K562 (cell line): Measurements from ENCODE around the gene HIF1A. TPM values are rescaled to one million over a fixed set of nuclear protein-coding genes. Genes with fewer than 3 reads are reported as not detected.

Experiments
- ATAC-seq: fragments of 200-7000 bp; cut with Tn5 transposase; 3 replicates; pipeline ENCODE4 v1.9.1; 2020; ENCODE audit warnings: moderate library complexity
- BruUV-seq: library from RNA; stranded (reverse); fragments of 400-500 nt; replicated peaks from 2 replicates; lab custom pipeline; 2021; lab: Mats Ljungman, UMichigan
- CTCF ChIA-PET: fragments of 300-600 bp; formaldehyde crosslinking; extraction: SDS; loops from one replicate; lab custom pipeline; 2021; ENCODE audit warnings: low intra/inter-chr PET ratio; lab: Yijun Ruan, JAX
- POLR2A ChIA-PET: fragments of 300-600, 350-650 bp; sonication (Branson Sonifier 250); formaldehyde crosslinking; extraction: SDS; loops from one replicate; lab custom pipeline; 2021; ENCODE audit warnings: antibody characterized with exemption, inconsistent platforms; lab: Yijun Ruan, JAX
- DNase-seq, 4 experiments: peaks; one replicate each; pipeline versions ENCODE4 v3.0.0 to v3.0.0-alpha.2; 2011 to 2018; ENCODE audit warnings: low spot score in 3 of 4, mixed read lengths in 3 of 4; ENCODE audit errors: extremely low read depth in 1 of 4
- FAIRE-seq: peaks from 2 replicates; lab custom pipeline; 2011; peaks lifted over from hg19 to GRCh38; lab: Jason Lieb, UNC
- H2AFZ ChIP-seq: 2 replicates; pipeline ENCODE4 v1.6.0; 2011; ENCODE audit warnings: low read depth, low read length, control low read depth, inconsistent platforms
- H3K27ac ChIP-seq: fragments of 200-600 bp; 3 replicates; pipeline ENCODE4 v1.8.0; 2011; ENCODE audit warnings: low read depth, mild to moderate bottlenecking, control low read depth, inconsistent platforms, low read length, moderate library complexity, mixed read lengths; ENCODE audit errors: extremely low read depth
- H3K27me3 ChIP-seq, 2 experiments: fragments of 300-600 bp in 1 of 2; 2 replicates in 1 of 2; 3 replicates in 1 of 2; pipeline versions ENCODE4 v1.6.0 to v1.8.0; 2011; ENCODE audit warnings: inconsistent platforms in 2 of 2, low read length in 2 of 2, mild to moderate bottlenecking in 1 of 2, mixed read lengths in 1 of 2, moderate library complexity in 1 of 2; ENCODE audit not compliant: control insufficient read depth in 2 of 2, insufficient read depth in 2 of 2
- H3K36me3 ChIP-seq: fragments of 300-600 bp; 3 replicates; pipeline ENCODE4 v1.8.0; 2011; ENCODE audit warnings: mild to moderate bottlenecking, low read length, inconsistent platforms; ENCODE audit not compliant: control insufficient read depth, insufficient read depth
- H3K4me1 ChIP-seq, 2 experiments: fragments of 200-600 bp in 1 of 2; replicated peaks in 1 of 2; 2 replicates in 1 of 2; 3 replicates in 1 of 2; pipeline versions ENCODE4 v1.5.1 to v1.8.0; 2011; ENCODE audit warnings: inconsistent platforms in 2 of 2, low read length in 2 of 2, mild to moderate bottlenecking in 1 of 2, mixed read lengths in 1 of 2, moderate library complexity in 1 of 2; ENCODE audit not compliant: control insufficient read depth in 2 of 2, insufficient read depth in 2 of 2
- H3K4me2 ChIP-seq: 2 replicates; pipeline ENCODE4 v1.6.1; 2011; ENCODE audit warnings: low read length, control low read depth, inconsistent platforms, mixed read lengths; ENCODE audit not compliant: insufficient read depth
- H3K4me3 ChIP-seq: fragments of 200-600 bp; sonication (generic), shearing (Covaris generic); 2 replicates; pipeline ENCODE4 v1.5.1; 2016; ENCODE audit warnings: control low read depth, inconsistent platforms
- H3K79me2 ChIP-seq: fragments of 200-600 bp; 3 replicates; pipeline ENCODE4 v1.8.0; 2011; ENCODE audit warnings: low read length, inconsistent platforms; ENCODE audit not compliant: control insufficient read depth, insufficient read depth
- H3K9ac ChIP-seq, 2 experiments: 2 replicates each; pipeline versions ENCODE4 v1.6.0 to v1.6.1; 2011; ENCODE audit warnings: low read depth in 2 of 2, low read length in 2 of 2, control low read depth in 1 of 2, inconsistent platforms in 1 of 2, mild to moderate bottlenecking in 1 of 2, mixed read lengths in 1 of 2; ENCODE audit not compliant: insufficient read depth in 1 of 2
- H3K9me1 ChIP-seq: one replicate; pipeline ENCODE4 v1.6.0; 2011; ENCODE audit warnings: inconsistent platforms, mild to moderate bottlenecking, low read length, moderate library complexity; ENCODE audit not compliant: control insufficient read depth, insufficient read depth
- H3K9me3 ChIP-seq: replicated peaks from 2 replicates; pipeline ENCODE4 v1.5.1; 2011; ENCODE audit warnings: low read depth, low read length, inconsistent platforms; ENCODE audit not compliant: control insufficient read depth, insufficient read depth
- H4K20me1 ChIP-seq: replicated peaks from 2 replicates; pipeline ENCODE4 v1.6.1; 2011; ENCODE audit warnings: low read length, inconsistent platforms, mixed read lengths; ENCODE audit not compliant: control insufficient read depth, insufficient read depth
- HDAC2 ChIP-seq: fragments of 450-650 bp; IDR thresholded peaks from 2 replicates; pipeline ENCODE4 v1.6.1; 2016; ENCODE audit warnings: mild to moderate bottlenecking
- JUNB ChIP-seq: fragments of 450-650 bp; formaldehyde crosslinking; conservative IDR thresholded peaks from 2 replicates; pipeline ENCODE4 v1.4.0; 2020; ENCODE audit warnings: mild to moderate bottlenecking
- NFRKB ChIP-seq: fragments of 450-650 bp; IDR thresholded peaks from 2 replicates; pipeline ENCODE4 v1.6.1; 2016; ENCODE audit warnings: low read depth
- NUFIP1 ChIP-seq: fragments of 450-650 bp; IDR thresholded peaks from 2 replicates; pipeline ENCODE4 v1.6.1; 2018; ENCODE audit not compliant: partially characterized antibody
- PREB ChIP-seq: sonication (generic); formaldehyde crosslinking; IDR thresholded peaks from 2 replicates; pipeline ENCODE4 v1.8.1; 2023; ENCODE audit warnings: mild to moderate bottlenecking, missing genetic modification reagents
- SAFB2 ChIP-seq: fragments of 200-400 bp; formaldehyde crosslinking; IDR thresholded peaks from 2 replicates; pipeline ENCODE4 v1.6.1; 2018; ENCODE audit warnings: borderline replicate concordance, low read length, low read depth, moderate library complexity; ENCODE audit not compliant: severe bottlenecking
- SNRNP70 ChIP-seq: fragments of 200-400 bp; formaldehyde crosslinking; optimal IDR thresholded peaks from 2 replicates; pipeline ENCODE3; 2017; ENCODE audit warnings: low read depth, low read length
- TEAD1 ChIP-seq, 2 experiments: fragments of 450-650 bp in 1 of 2; sonication (generic) in 1 of 2; formaldehyde crosslinking; IDR thresholded peaks; 2 replicates each; pipeline versions ENCODE4 v1.4.0 to v1.8.0; 2020 to 2022; ENCODE audit warnings: mild to moderate bottlenecking in 2 of 2, missing genetic modification reagents in 1 of 2
- ZEB2 ChIP-seq: fragments of 450-650 bp; IDR thresholded peaks from 2 replicates; pipeline ENCODE4 v1.6.1; 2016
- WGBS: fragments of 100-300 bp; shearing (Covaris generic); methylation state at CpG from one replicate; pipeline ENCODE4 v1.1.6; 2016; ENCODE audit warnings: low coverage, mixed read lengths; ENCODE audit not compliant: insufficient coverage; ENCODE audit errors: missing lambda C conversion rate; 5-methylcytosine and 5-hydroxymethylcytosine counted together
- in situ Hi-C: fragments of 300-500 bp; cut with MboI; formaldehyde crosslinking; loops from 4 replicates; pipeline ENCODE4 v1.15.0; 2018; ENCODE audit warnings: inconsistent platforms, mixed read lengths
- intact Hi-C: fragments of 100-400 bp; cut with micrococcal nuclease; formaldehyde crosslinking; loops from 2 replicates; pipeline ENCODE4 v1.14.2; 2022
- polyA plus RNA-seq, 8 experiments: library from polyadenylated mRNA; depleted of rRNA in 4 of 8; stranded (reverse) in 5 of 8; unstranded in 3 of 8; fragments of >200 nt; fragmentation: Nextera tagmentation in 2 of 8; fragmentation: Illumina TruSeq in 1 of 8; extraction: Ambion mirVana in 2 of 8; extraction: Trizol in 1 of 8; gene quantifications; 2 replicates each; pipeline versions ENCODE4 v1.2.1 to v1.2.3, GENCODE V29; 2011 to 2014; ENCODE audit warnings: inconsistent platforms in 1 of 8, missing spikeins in 1 of 8
- total RNA-seq, 7 experiments: library from RNA; depleted of rRNA in 6 of 7; stranded (reverse); fragments of >200 nt in 6 of 7; fragmentation: Illumina TruSeq in 2 of 7; extraction: Trizol in 2 of 7; gene quantifications; 2 replicates each; pipeline versions ENCODE4 v1.2.1 to v1.2.3, GENCODE V29; 2011 to 2021; ENCODE audit warnings: low replicate concordance in 1 of 7

HIF1A gene
- total and polyA plus RNA-seq, 9 of the 15 experiments (the other 6 are each of a cell fraction or from before 2014, with no cell fraction given) = 5.9 to 35.3 (median 24.2) TPM

DNA sequence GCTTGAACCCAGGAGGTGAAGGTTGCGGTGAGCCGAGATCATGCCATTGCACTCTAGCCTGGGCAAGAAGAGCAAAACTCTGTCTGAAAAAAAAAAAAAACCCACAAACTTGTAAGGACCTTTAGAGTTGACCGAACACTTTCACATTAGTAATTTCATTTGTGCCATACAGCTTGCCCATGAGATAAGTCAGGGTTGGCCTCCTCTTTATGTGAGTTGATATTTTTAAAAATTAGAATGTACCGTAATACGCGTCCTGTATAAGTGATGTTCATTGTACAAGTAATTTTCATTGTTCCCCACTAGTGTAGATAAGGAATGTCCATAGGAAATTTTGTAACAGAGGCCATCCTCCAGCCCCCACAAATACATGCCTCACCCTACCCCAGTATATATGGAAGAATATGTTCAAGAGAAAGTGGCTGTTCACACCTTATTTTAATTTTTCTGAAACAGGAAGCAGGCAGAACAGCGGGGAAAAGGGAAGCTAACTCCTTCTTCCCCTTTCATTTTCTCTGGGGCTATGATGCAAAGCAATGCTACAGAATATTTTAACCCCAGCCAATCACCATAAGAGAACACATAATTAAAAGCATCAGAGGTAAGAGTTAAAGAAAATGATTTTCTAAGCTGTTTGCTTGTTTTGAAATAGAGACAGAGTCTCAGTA, 31.9 kb upstream of the HIF1A start:
- H3K9me3 ChIP-seq = no peaks in the 10 kb centered on the region
- H4K20me1 ChIP-seq = no peaks in the 10 kb centered on the region
- intact Hi-C loops (no loop called here), in situ Hi-C loops (no loop called here)
- FAIRE-seq (no peak), ATAC-seq (no peak), DNase-seq (no peak)
- no peaks in the 10 kb centered on the region for H3K9me1 ChIP-seq
- H3K79me2 ChIP-seq = no peaks in the 10 kb centered on the region
- H3K27ac ChIP-seq = no peak overlapping the region
- POLR2A ChIA-PET = no interaction called here
- no peak overlapping the region for H3K4me3 ChIP-seq
- BruUV-seq = no TSS peak
- no peaks in the 10 kb centered on the region for H3K36me3 ChIP-seq
- no peak for TF ChIP-seq JUNB (CRISPR knock-in tag)
- no peak for TF ChIP-seq ZEB2
- TF ChIP-seq NFRKB = no peak
- no peak for TF ChIP-seq SAFB2
- TF ChIP-seq NUFIP1 = no peak
- no peak for TF ChIP-seq HDAC2
- no peak for TF ChIP-seq PREB (CRISPR knock-in tag)
- no peak for TF ChIP-seq SNRNP70
- TF ChIP-seq TEAD1 (CRISPR knock-in tag; IDR thresholded peaks at IDR 0.05) = no peak
- CTCF ChIA-PET = no interaction called here
- H2AFZ ChIP-seq = no peak overlapping the region
- no peak overlapping the region for H3K4me2 ChIP-seq
- WGBS = 49% methylated on average over 2 of the region's 7 CpGs
- 0 out of 5 replicates have a peak, but pooled peaks cover 0 to 3% of the 10 kb centered on the region in 2 experiments for H3K27me3 ChIP-seq
- no peak overlapping the region for H3K9ac ChIP-seq
- H3K4me1 ChIP-seq = no peaks in the 10 kb centered on the region; a peak in 1 of 5 replicates
